Stomach smooth muscle (tissue), 2 donors: ENCODE results near the gene SIVA1.
A peak's percentile ranks its signal among the peaks of the same experiment; 100 is the strongest.

Source experiments
- H3K27ac ChIP-seq: one replicate; pipeline ENCODE4 v1.7.0; 2013; ENCODE audit warnings: mild to moderate bottlenecking, low read length, inconsistent platforms
- H3K27me3 ChIP-seq, 2 donors: one replicate each; pipeline ENCODE4 v1.7.0; 2013; ENCODE audit warnings: low read length in 2 of 2; ENCODE audit not compliant: insufficient read depth in 2 of 2, control insufficient read depth in 1 of 2
- H3K36me3 ChIP-seq, 2 donors: one replicate each; pipeline ENCODE4 v1.7.0; 2013; ENCODE audit warnings: low read length in 2 of 2; ENCODE audit not compliant: control insufficient read depth in 2 of 2, insufficient read depth in 2 of 2
- H3K4me1 ChIP-seq: one replicate; pipeline ENCODE4 v1.7.0; 2013; ENCODE audit warnings: low read length; ENCODE audit not compliant: control insufficient read depth, insufficient read depth
- H3K4me3 ChIP-seq, 2 donors: one replicate each; pipeline ENCODE4 v1.7.0; 2013; ENCODE audit warnings: low read length in 2 of 2
- H3K9ac ChIP-seq, 2 donors: one replicate each; pipeline ENCODE4 v1.7.0; 2013; ENCODE audit warnings: low read length in 2 of 2, mild to moderate bottlenecking in 1 of 2
- H3K9me3 ChIP-seq, 2 donors: one replicate each; pipeline ENCODE4 v1.7.0; 2013; ENCODE audit warnings: low read length in 2 of 2; ENCODE audit not compliant: control insufficient read depth in 2 of 2
- donor health status: healthy.
- donor health status: Pancreatic carcinoma.

The SIVA1 gene

GRCh38 chr14:104801520-104802393, 48.8 kb downstream of the SIVA1 start:
- Histone ChIP-seq H3K36me3 (no peaks in the 10 kb centered on the region), H3K9ac (peak overlapping the region; percentile 66 to 68), H3K27me3 (no peaks in the 10 kb centered on the region), H3K27ac (peak overlapping the region; percentile 69), H3K9me3 (no peaks in the 10 kb centered on the region), H3K4me1 (peaks cover 66% of the 10 kb centered on the region), H3K4me3 (peak overlapping the region; percentile 67 to 86)

- no peak overlapping the region for H3K27ac ChIP-seq
- H3K4me1 ChIP-seq = peaks cover 60% of the 10 kb centered on the region
- no peak overlapping the region for H3K9ac ChIP-seq
- H3K27me3 ChIP-seq = no peaks in the 10 kb centered on the region
- H3K36me3 ChIP-seq = no peaks in the 10 kb centered on the region
- H3K9me3 ChIP-seq = no peaks in the 10 kb centered on the region
- peak overlapping the region; percentile 36 to 86 for H3K4me3 ChIP-seq
These were observed 49.6 kb downstream of the SIVA1 start for GRCh38 chr14:104802394-104803184.

- no peak overlapping the region for H3K27ac ChIP-seq
- peaks cover 56% of the 10 kb centered on the region for H3K4me1 ChIP-seq
- no peak overlapping the region for H3K4me3 ChIP-seq
- H3K9me3 ChIP-seq = no peaks in the 10 kb centered on the region
- H3K27me3 ChIP-seq = no peaks in the 10 kb centered on the region
- H3K9ac ChIP-seq = no peak overlapping the region
- no peaks in the 10 kb centered on the region for H3K36me3 ChIP-seq
These were observed 50.4 kb downstream of the SIVA1 start for GRCh38 chr14:104803280-104803911.

GRCh38 chr14:104803912-104804410, 51.0 kb downstream of the SIVA1 start:
- H3K27me3 ChIP-seq = no peaks in the 10 kb centered on the region
- H3K4me1 ChIP-seq = peaks cover 56% of the 10 kb centered on the region
- no peak overlapping the region for H3K4me3 ChIP-seq
- no peak overlapping the region for H3K9ac ChIP-seq
- no peaks in the 10 kb centered on the region for H3K9me3 ChIP-seq
- no peaks in the 10 kb centered on the region for H3K36me3 ChIP-seq
- no peak overlapping the region for H3K27ac ChIP-seq

- Histone ChIP-seq H3K4me3 (no peak overlapping the region), H3K27me3 (no peaks in the 10 kb centered on the region), H3K9me3 (no peaks in the 10 kb centered on the region), H3K36me3 (no peaks in the 10 kb centered on the region), H3K9ac (no peak overlapping the region), H3K4me1 (peaks cover 53% of the 10 kb centered on the region), H3K27ac (no peak overlapping the region)
These were observed 51.8 kb downstream of the SIVA1 start for GRCh38 chr14:104804481-104805325.

- Histone ChIP-seq H3K36me3 (no peaks in the 10 kb centered on the region), H3K27ac (no peak overlapping the region)
These were observed 52.4 kb downstream of the SIVA1 start for GRCh38 chr14:104805326-104805678.

GRCh38 chr14:104805941-104806624, 53.1 kb downstream of the SIVA1 start:
- Histone ChIP-seq H3K36me3 (no peaks in the 10 kb centered on the region), H3K9me3 (no peaks in the 10 kb centered on the region), H3K9ac (no peak overlapping the region), H3K27ac (no peak overlapping the region), H3K4me1 (peaks cover 47% of the 10 kb centered on the region), H3K27me3 (no peaks in the 10 kb centered on the region), H3K4me3 (no peak overlapping the region)

More at GRCh38 chr14:104805326-104805678, 52.4 kb downstream of the SIVA1 start:
- H3K9ac ChIP-seq = no peak overlapping the region
- no peaks in the 10 kb centered on the region for H3K27me3 ChIP-seq
- no peak overlapping the region for H3K4me3 ChIP-seq
- H3K9me3 ChIP-seq = no peaks in the 10 kb centered on the region
- H3K4me1 ChIP-seq = peaks cover 49% of the 10 kb centered on the region

GRCh38 chr14:104806625-104807465, 53.9 kb downstream of the SIVA1 start:
- H3K4me1 ChIP-seq = peaks cover 39% of the 10 kb centered on the region
- H3K36me3 ChIP-seq = no peaks in the 10 kb centered on the region
- H3K27ac ChIP-seq = no peak overlapping the region
- H3K27me3 ChIP-seq = no peaks in the 10 kb centered on the region
- no peak overlapping the region for H3K4me3 ChIP-seq
- H3K9ac ChIP-seq = no peak overlapping the region
- no peaks in the 10 kb centered on the region for H3K9me3 ChIP-seq

GRCh38 chr14:104808456-104808855, 55.5 kb downstream of the SIVA1 start:
- Histone ChIP-seq H3K9ac (no peak overlapping the region), H3K27me3 (no peaks in the 10 kb centered on the region), H3K27ac (no peak overlapping the region), H3K4me1 (peaks cover 23% of the 10 kb centered on the region), H3K4me3 (no peak overlapping the region), H3K9me3 (no peaks in the 10 kb centered on the region), H3K36me3 (no peaks in the 10 kb centered on the region)
